CD4-positive, alpha-beta T cell treated with Interleukin-1 beta for 1 hour (primary cell): ENCODE measurements around the gene PYDC1.
"Not testable (repeated sequence)": the region's sequence is repeated elsewhere in the genome, so short reads cannot be mapped to it uniquely, and the experiment has no call there.

Source experiments
- DNase-seq, 2 donors: peaks; one replicate each; pipeline ENCODE4 v3.0.0-alpha.2; 2020 to 2022

Gene PYDC1

GRCh38 chr16:31216422-31217135, at the start of gene PYDC1:
TSS of gene PYDC1 (minus strand) at chr16:31217135. CDS start at chr16:31217028, 107 bp downstream.
- DNase-seq, result no peak

DNA sequence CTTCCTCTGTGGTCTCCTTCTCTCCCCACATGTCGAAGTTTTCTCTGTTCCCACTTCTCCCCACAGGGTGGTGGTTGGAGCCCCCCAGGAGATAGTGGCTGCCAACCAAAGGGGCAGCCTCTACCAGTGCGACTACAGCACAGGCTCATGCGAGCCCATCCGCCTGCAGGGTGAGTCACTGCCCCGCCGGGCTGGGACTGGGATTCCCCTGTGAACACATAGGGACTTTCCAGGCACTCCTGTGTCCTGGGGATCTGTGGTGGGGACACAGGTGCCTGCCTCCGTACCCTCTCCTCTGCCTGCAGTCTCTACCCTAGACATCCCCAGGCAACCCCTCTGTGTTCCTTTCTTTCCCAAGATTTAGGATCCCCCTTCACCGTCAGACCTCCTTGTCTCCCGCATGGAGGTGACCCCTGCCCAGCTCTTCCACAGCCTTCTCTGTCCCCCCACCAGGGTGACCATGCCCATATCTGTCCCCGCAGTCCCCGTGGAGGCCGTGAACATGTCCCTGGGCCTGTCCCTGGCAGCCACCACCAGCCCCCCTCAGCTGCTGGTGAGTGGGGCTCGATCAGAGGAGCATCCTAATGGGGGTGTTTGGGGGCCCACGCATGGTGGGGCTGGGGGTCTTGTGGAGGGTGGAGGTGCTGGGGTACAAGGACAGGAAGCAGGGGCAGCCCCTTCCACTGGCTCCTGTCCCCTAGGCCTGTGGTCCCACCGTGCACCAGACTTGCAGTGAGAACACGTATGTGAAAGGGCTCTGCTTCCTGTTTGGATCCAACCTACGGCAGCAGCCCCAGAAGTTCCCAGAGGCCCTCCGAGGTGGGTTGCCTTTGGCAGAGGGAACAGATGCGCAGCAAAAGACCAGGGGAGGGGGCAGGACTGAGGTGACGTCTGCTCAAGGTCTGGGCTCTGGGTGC, 48.7 kb upstream of the PYDC1 start:
- DNase-seq, result peak; percentile 59 to 79

DNA sequence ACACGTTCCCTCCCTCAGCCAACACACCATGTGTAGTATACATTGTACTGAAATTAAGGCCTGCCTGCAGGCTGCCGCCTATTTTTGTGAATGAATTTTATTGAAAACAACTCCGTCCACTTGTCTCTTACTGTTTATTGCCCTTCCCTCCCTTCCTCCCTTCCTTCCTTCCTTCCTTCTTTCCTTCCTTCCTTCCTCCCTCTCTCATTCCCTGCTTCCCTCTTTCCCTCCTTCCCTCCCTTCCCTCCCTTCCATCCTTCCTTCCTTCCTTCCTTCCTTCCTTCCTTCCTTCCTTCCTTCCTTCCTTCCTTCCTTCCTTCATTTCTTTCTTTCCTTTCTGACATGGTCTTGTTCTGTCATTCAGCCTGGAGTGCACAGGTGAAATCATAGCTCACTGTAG, 45.1 kb upstream of the PYDC1 start:
- DNase-seq, result no peak

DNA sequence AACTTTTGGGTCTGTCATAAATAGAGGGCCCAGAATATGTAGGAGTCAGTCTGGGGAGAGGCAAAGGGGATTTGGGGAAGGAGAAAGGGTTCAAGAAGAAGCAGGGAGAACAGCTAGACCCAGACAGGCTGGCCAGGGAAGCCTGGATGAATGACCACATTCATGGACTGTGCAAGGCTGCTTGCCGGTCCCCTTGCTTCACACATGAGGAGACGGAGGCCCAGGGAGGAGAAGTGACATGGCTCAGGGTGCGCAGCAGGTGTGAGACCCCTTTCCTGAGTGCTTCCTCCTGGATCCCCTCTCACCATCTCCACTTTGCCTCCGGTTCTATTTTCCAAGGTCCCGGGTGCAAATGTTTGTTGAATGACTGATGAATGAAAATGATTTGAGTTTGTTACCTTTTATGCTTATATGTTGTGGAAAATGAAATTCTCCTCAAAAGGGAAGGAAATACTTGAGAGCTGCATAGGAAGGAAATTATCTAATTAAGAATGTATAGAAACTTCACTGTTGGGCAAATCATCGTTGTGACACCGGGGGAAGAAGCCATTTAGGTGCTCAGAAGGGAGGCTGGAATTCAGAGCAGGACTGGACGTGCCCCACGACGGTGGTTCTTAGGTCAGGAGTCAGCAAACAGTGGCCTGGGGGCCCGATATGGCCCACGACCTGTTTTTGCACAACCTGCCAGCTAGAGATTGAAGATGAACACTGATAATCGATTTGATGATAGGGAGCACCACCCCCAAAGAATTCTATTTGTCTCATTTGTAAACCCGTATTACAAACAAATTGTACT, 43.4 kb upstream of the PYDC1 start:
- DNase-seq, result no peak

DNA sequence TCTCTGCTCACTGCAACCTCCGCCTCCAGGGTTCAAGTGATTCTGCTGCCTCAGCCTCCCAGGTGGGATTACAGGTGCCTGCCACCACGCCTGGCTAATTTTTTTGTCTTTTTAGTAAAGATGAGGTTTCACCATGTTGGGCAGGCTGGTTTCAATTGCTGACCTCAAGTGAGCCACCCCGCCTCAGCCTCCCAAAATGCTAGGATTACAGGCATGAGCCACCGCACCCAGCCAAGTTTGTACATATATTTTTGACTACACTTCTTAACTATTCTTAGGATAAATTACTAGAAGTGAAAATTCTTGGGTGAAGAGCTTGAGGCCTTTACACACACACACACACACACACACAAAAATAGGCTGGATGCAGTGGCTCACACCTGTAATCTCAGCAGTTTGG, 41.4 kb upstream of the PYDC1 start:
- no peak for DNase-seq

- no peak for DNase-seq
Observed at GRCh38 chr16:31256466-31256865, 39.5 kb upstream of the PYDC1 start.

- peak; percentile 23 to 64 for DNase-seq
Observed at GRCh38 chr16:31253642-31254045, 36.7 kb upstream of the PYDC1 start.

DNA sequence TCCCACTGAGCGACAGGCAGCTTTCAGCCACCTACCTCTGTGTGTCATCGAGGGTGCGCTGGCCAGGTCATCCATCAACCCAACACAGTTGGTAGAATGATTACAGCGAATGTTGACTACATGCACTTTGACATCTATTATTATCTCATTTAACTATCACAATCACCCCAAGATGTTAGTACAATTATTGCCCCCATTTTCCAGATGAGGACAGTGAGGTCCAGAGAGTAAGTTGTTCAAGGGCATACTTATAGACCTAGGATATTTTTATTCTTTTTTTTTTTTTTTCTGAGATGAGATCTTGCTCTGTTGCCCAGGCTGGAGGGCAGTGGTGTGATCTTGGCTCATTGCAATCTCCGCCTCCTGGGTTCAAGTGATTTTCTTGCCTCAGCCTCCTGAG, 34.5 kb upstream of the PYDC1 start:
- no peak for DNase-seq

DNA sequence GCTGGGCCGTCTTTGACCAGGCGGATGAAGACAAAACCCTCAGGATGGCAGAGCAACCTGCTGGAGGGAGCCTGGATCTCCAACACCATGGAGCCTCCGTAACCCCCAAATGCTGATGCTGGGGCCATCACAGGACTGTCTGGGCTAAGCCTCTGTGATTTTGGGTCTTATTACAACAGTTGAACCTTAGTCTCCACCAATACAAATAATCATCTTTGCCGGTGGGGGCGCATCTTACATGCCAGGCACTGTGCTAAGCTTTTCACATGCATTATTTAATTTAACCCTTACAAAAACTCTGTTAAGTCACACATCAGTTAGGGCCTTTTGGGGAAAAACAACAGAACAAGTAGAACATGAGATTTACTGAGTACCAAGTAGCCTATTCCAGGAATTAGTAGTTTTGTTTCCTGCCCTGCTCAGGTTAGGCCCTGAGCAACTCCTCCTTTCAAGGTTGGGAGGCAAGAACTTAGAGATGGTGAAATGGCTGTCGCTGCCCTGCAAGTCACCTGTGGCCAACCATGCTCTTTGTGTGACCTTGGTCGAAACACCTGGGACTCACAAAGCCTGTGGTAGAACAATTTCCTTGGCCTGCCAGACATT, 33.9 kb upstream of the PYDC1 start:
- no peak for DNase-seq

DNA sequence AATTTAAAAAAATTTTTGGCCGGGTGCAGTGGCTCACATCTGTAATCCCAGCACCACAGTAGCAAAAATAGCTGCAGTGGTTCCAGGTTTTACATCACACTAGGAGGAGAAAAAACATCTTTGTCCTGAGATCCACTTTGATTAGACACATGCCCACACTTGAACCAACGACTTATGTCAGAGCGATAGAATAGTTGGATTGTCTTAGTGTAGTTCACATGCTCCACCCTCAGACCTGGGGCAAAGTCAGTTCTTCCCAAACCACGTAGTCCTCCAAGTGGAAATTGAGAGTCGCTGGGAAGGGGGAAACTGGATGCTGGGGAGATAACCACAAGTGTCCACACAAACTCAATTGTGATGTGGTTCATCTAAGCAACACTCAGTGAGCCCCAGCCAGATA, 31.4 kb upstream of the PYDC1 start:
- DNase-seq, result no peak

DNA sequence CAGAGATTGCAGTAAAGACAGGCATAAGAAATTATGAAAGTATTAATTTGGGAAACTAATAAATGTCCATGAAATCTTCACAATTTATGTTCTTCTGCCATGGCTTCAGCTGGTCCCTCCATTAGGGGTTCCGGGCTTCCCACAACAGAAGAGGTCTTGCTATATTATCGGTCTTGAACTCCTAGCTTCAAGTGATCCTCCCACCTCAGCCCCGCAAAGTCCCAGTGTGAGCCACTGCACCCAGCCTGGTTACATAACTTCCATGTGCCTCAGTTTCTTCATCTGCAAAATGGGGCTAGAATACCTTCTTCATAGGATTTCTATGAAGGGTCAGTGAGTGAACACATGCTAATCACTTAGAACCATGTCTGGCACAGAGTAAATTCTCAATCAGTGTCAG, 29.4 kb upstream of the PYDC1 start:
- DNase-seq, result no peak

- DNase-seq, result not testable (repeated sequence)
Observed at GRCh38 chr16:31245598-31245997, 28.7 kb upstream of the PYDC1 start.

DNA sequence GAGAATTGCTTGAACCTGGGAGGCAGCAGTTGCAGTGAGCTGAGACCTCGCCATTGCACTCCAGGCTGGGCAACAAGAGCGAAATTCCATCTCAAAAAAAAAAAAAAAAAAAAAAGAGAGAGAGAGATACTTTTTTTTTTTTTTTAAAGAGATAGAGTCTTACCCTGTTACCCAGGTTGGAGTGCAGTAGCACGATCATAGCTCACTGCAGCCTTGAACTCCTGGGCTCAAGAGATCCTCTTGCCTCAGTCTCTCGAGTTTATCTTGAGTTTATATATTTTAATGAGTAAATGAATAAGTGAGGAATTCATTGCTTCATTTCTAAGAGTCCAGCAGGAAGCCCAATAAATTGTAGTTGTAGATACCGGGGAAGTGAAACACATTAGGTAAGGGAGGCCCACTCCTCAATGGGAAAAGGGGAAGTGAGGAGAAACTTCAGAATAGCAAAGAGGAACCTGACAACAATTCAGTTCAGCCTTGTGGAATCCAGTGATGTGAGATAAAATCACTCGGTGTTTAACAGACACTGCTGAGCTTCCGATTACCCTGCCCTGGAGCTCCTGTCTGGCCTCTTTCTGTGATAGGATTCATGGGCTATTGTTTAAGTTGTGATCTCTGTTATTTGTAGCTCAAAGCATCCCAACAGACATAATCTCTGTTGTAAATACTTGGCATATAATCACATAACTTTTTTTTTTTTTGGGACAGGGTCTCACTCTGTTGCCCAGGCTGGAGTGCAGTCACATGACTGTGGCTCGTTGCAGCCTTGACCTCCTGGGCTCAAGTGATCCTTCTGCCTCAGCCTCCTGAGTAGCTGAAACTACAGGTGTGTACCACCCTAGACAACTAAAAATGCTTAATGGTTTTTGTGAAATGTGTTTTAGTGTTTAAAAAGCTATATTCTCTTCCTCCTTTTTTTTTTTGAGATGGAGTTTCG, 27.1 kb upstream of the PYDC1 start:
- DNase-seq, result peak in 1 of 2 donors; percentile 20

DNA sequence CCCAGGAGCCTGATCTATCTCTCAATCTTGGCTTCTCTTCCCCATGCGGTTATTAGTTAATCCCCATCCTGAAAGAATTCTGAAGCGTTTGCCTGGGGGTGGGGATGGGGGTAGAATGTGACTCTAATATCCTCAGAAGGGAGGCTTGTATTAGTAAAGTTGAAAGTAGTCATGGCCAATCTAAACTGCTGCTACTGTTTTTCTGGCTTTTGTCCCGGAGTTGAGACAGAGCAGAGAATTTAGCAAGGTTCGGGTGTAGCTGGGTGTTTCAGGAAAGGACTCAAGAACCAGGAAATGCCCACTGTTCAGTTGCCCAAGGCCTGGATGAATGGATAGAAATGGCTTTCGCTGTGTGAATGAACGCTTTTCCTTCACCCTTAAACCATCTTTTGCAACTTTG, 25.3 kb upstream of the PYDC1 start:
- DNase-seq, result peak in 1 of 2 donors; percentile 12

DNA sequence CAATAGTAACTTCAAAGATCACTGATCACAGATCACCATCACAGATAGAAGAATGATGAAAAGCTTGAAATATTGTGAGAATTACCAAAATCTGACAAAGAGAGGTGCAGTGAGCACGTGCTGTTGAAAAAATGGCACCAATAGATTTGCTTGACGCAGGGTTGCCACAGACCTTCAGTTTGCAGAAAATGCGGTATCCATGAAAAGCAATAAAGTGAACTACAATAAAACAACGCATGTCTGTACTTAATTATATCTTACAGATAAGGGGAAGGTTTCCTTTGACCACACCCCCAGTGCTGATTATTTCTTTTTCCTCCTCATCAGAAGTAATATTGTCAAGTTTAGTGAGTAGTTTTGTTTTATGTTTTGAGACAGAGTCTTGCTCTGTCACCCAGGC, 21.1 kb upstream of the PYDC1 start:
- DNase-seq, result no peak

DNA sequence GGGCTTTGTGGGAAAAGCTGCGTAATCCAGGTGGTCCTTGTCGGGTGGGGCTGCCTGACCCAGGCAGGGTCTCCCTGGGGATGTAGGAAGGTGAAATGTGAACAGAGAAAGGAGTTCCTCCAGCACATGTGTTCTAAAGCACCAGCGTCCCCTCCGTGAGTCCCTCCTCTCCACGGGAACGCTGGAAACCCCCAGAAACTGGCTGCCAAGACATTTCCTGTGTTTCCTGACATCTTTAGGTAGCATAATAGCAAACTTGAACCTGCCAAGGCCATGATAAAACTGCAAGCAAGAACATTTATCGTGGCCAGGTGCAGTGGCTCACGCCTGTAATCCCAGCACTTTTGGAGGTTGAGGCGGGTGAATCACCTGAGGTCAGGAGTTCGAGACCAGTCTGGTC, 12.6 kb upstream of the PYDC1 start:
- DNase-seq, result no peak

DNA sequence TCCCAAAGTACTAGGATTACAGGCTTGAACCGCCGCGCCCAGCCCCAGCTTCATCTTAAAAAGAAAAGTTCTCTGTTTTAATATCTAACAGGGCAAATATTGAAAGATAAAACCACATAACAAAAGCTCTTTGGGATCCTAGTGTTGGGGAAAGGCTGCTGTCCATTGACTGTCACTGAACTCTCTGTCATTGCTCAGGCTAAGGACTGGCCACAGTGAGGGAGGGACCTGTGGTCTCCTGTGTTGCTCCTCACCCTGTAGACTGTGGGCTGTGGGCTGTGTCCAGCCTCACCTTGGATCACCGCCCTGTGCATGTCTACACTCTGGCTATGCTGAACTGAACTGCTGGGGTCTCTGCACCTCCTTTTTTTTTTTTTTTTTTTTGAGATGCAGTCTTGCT, 11.3 kb upstream of the PYDC1 start:
- DNase-seq, result no peak

DNA sequence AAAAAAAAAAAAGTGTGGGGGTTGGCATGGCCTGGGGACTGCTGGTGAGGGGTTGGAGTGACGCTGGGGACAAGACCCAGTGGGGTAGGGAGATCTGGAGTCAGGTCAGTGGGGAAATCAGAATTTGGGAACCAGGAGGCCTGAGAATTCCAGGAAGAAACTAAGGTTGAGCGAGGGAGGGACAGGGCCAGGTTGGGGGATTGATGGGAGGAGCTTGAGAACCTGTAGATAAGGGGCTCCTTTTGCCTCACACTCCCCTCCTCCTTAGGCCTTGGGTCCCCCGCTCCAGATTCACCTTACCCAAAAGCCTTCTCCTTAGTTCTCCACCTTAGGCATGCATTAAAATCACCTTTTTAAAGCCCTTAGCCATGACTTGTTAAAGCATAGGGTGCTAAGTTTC, 8.3 kb upstream of the PYDC1 start:
- DNase-seq, result no peak

DNA sequence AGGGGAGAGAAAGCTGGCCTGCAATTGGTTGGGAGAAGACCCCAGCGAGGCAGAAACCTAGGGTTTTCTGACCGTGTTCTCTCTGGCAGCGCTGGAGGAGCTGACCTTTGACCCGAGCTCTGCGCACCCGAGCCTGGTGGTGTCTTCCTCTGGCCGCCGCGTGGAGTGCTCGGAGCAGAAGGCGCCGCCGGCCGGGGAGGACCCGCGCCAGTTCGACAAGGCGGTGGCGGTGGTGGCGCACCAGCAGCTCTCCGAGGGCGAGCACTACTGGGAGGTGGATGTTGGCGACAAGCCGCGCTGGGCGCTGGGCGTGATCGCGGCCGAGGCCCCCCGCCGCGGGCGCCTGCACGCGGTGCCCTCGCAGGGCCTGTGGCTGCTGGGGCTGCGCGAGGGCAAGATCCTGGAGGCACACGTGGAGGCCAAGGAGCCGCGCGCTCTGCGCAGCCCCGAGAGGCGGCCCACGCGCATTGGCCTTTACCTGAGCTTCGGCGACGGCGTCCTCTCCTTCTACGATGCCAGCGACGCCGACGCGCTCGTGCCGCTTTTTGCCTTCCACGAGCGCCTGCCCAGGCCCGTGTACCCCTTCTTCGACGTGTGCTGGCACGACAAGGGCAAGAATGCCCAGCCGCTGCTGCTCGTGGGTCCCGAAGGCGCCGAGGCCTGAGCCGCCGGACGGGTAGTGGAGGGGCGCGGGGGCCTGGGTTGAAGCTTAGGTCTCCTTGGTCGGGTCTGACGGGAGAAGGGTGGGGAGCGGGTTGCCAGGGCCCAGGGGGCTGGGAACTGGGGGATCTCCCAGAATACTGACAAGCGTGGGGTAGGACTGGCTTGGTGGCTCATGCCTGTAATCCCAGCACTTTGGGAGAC, 7.4 kb upstream of the PYDC1 start:
- no peak for DNase-seq

DNA sequence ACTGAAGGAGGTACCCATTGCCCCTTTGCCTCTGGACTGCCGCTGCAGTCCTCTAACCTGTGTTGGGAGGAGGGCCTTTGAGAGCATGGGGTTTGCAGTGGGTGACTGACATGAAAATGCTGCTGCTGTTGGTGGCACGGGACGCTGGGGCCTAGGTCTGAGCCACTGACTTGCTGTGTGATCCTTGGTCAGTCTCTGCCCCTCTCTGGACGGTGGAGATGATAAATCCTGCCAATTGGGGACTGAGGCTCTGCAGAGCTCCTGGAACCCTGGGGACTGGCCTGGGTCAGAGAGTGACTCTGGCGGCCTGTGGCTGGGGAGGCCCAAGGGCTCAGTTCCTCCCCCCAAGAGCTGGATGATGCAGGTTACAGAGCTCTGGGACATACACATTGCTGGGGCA, 6.1 kb upstream of the PYDC1 start:
- no peak for DNase-seq
